T-helper 2 cell treated with Interferon-gamma antibody and Interleukin-4, amounts not matched to agents 100 ng/mL and 5 ng/mL, for 36 hours (primary cell): ENCODE measurements around the gene SEZ6L2. TPM values are rescaled to one million over a fixed set of nuclear protein-coding genes. Genes with fewer than 3 reads are reported as not detected.

Experiments
- intact Hi-C: fragments of 100-400 bp; cut with micrococcal nuclease; formaldehyde crosslinking; loops from one replicate; pipeline ENCODE4 v1.15.1; 2023
- total RNA-seq: library from RNA; stranded (reverse); gene quantifications from 2 replicates; pipeline ENCODE4 v1.2.3, GENCODE V29; 2022

Gene SEZ6L2
- total RNA-seq, 1 donor from 2014 or later = not detected

DNA sequence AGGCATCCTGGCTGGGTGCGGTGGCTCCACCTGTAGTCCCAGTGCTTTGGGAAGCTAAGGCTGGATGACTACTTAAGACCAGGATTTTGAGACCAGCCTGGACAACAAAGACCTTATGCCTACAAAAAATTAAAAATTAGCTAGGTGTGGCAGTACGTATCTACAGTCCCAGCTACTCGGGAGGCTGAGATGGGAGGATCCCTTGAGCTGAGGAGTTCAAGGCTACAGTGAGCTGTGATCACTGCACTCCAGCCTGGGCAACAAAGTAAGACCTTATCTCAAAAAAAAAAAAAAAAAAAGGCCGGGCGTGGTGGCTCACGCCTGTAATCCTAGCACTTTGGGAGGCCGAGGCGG, 73.0 kb downstream of the SEZ6L2 start:
- intact Hi-C loops = no loop called here

DNA sequence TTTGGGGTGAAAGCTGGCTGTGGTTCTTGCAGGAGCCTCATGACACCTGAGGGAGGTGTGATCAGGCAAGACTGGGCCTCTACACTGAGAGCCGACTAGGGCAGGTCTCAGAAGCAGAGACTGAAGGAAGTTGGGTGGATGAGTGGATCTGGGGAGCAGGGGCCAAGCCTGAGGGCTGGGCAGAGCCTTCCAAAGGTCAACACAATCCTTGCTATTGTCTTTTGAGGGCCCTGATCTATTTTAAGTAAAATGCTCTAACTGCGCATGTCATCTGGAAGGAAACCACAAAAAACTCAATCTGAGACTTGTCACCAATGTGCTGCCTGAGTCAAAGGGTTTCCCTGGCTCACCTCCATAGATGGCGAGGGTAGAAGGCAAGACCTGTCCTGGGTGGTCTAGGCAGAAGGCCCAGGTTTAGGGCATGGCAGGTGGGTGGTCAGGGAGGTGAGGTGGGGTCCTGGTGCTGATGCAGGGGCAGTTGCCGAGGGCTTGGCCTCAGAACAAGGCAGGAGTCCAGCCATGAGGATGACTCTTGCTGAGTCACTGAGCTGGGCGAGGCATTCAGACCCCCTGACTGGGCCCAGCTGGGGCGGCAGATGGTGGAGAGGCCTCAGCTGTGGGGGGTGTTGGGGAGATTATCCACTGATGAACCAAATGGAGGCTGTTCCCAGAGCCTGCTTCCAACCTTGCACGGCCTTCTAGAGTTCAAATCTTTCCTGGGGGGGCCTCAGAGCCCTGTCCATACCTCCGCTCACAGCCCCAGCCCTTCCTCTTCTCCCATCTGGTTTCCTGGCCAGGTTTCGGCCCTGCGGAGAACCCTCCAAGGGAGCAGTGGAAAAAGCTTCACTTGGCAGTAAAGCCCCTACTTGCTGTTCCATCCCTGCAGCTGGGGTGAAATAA, 74.0 kb downstream of the SEZ6L2 start:
- intact Hi-C loops = no loop called here

DNA sequence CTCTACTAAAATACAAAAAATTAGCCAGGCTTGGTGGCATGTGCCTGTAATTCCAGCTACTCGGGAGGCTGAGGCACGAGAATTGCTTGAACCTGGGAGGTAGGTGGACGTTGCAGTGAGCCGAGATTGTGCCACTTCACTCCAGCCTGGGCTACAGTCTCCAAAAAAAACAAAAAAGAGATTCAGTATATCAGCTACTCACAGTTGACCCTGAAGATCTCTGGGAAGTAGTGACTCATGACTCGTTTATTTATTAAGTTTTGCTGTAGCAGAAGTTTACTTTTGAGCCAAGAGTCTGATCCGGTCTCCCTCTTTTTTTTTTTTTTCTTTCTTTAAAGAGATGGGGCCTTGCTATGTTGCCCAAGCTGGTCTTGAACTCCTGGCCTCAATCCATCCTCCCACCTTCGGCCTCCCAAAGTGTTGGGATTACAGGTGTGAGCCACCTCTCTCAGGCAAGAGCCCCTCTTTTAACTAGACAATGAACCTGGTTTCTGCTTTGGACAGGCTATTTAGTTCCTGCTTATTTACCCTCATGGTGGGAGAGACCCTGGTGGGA, 74.7 kb downstream of the SEZ6L2 start:
- intact Hi-C loops = no loop called here

DNA sequence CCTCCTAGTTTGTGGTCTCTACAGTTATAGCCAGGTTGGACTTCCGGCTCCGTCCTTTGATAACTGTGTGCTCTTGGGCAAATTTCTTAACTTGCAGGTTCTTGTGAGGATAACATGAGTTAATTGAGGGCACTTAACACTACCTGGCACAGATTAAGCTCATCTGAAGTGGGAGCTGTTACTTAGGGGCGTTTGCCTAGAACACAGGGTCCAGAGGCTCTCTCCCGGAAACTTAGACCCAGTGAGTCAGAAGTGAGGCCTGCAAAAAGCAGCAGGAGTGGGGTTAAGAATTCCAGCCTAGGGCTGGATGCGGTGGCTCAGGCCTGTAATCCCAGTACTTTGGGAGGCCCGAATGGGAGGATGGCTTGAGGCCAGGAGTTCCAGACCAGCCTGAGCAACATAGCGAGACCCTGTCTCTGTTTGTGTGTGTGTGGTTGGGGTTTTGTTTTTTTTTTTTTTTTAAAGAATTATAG, 77.7 kb downstream of the SEZ6L2 start:
- intact Hi-C loops = loop anchor here (2.0 kb wide), 1 partner anchor 17 kb away; no protein-coding TSS in a partner anchor

Other genes with a start within 250 kb of the SEZ6L2 start
- gene SPN, start 236.3 kb downstream of the SEZ6L2 start, total RNA-seq = 431 and 444 TPM in 2 replicates
- gene QPRT, start 220.4 kb downstream of the SEZ6L2 start, total RNA-seq = 11.9 and 12.5 TPM in 2 replicates
- 64.9 and 65.4 TPM in 2 replicates for gene C16orf54, start 153.6 kb downstream of the SEZ6L2 start, total RNA-seq
- not detected in 2 replicates for gene ZG16, start 121.3 kb downstream of the SEZ6L2 start, total RNA-seq
- 168 and 169 TPM in 2 replicates for gene KIF22, start 108.8 kb downstream of the SEZ6L2 start, total RNA-seq
- 462 and 468 TPM in 2 replicates for gene MAZ, start 93.0 kb downstream of the SEZ6L2 start, total RNA-seq
- gene PRRT2, start 87.4 kb downstream of the SEZ6L2 start, total RNA-seq = 0.95 and 1.1 TPM in 2 replicates
- 29.6 and 32.4 TPM in 2 replicates for gene PAGR1, start 83.4 kb downstream of the SEZ6L2 start, total RNA-seq
- 159 and 160 TPM in 2 replicates for gene MVP, start 79.1 kb downstream of the SEZ6L2 start, total RNA-seq
- 60.2 and 61.4 TPM in 2 replicates for gene CDIPT, start 36.3 kb downstream of the SEZ6L2 start, total RNA-seq
- 0.16 TPM in 1 of 2 replicates, not detected in the other for gene ASPHD1, start 938 bp upstream of the SEZ6L2 start, total RNA-seq
- 34.0 and 36.1 TPM in 2 replicates for gene KCTD13, start 26.7 kb upstream of the SEZ6L2 start, total RNA-seq
- 55.9 and 56.1 TPM in 2 replicates for gene TMEM219, start 62.5 kb upstream of the SEZ6L2 start, total RNA-seq
- 44.2 and 45.3 TPM in 2 replicates for gene TAOK2, start 74.3 kb upstream of the SEZ6L2 start, total RNA-seq
- 43.0 and 48.2 TPM in 2 replicates for gene HIRIP3, start 96.1 kb upstream of the SEZ6L2 start, total RNA-seq
- gene INO80E, start 96.7 kb upstream of the SEZ6L2 start, total RNA-seq = 103 and 106 TPM in 2 replicates
- 0.25 TPM in 1 of 2 replicates, not detected in the other for gene DOC2A, start 111.5 kb upstream of the SEZ6L2 start, total RNA-seq
- not detected in 2 replicates for gene C16orf92, start 123.6 kb upstream of the SEZ6L2 start, total RNA-seq
- gene TLCD3B, start 131.7 kb upstream of the SEZ6L2 start, total RNA-seq = 2.7 and 3.6 TPM in 2 replicates
- gene ALDOA, start 166.2 kb upstream of the SEZ6L2 start, total RNA-seq = 1,452 and 1,473 TPM in 2 replicates
- 140 and 145 TPM in 2 replicates for gene PPP4C, start 176.4 kb upstream of the SEZ6L2 start, total RNA-seq
- gene TBX6, start 192.4 kb upstream of the SEZ6L2 start, total RNA-seq = 0.89 and 1.0 TPM in 2 replicates
- 30.6 and 32.8 TPM in 2 replicates for gene YPEL3, start 196.7 kb upstream of the SEZ6L2 start, total RNA-seq
- gene GDPD3, start 214.0 kb upstream of the SEZ6L2 start, total RNA-seq = 7.7 and 8.7 TPM in 2 replicates
- gene MAPK3, start 223.7 kb upstream of the SEZ6L2 start, total RNA-seq = 52.8 and 61.6 TPM in 2 replicates